Urinary bladder (tissue), 4 donors: ENCODE results near the gene RASL11A. TPM values are rescaled to one million over a fixed set of nuclear protein-coding genes. Genes with fewer than 3 reads are reported as not detected.
"Not testable (repeated sequence)": the region's sequence is repeated elsewhere in the genome, so short reads cannot be mapped to it uniquely, and the experiment has no call there.

Experiments
- DNase-seq: peaks from one replicate; pipeline ENCODE4 v3.0.0-alpha.2; 2015; ENCODE audit errors: extremely low spot score
- H3K27ac ChIP-seq: one replicate; pipeline ENCODE4 v1.5.1; 2013; ENCODE audit warnings: low read depth, mild to moderate bottlenecking, moderate library complexity
- H3K36me3 ChIP-seq: one replicate; pipeline ENCODE4 v1.6.1; 2013; ENCODE audit warnings: mild to moderate bottlenecking, moderate library complexity; ENCODE audit not compliant: insufficient read depth
- H3K4me1 ChIP-seq: one replicate; pipeline ENCODE4 v1.6.1; 2013; ENCODE audit warnings: mild to moderate bottlenecking, moderate library complexity; ENCODE audit not compliant: insufficient read depth
- H3K4me3 ChIP-seq: one replicate; pipeline ENCODE4 v1.5.1; 2013; ENCODE audit warnings: low read depth, low read length
- WGBS: extraction: QIAGEN DNeasy Blood & Tissue Kit; methylation state at CpG from one replicate; pipeline ENCODE4 v1.1.7; 2013; 5-methylcytosine and 5-hydroxymethylcytosine counted together
- polyA plus RNA-seq: library from polyadenylated mRNA; stranded (reverse); fragments of 200-250 nt; gene quantifications from one replicate; pipeline ENCODE4 v1.2.3, GENCODE V29; 2013
- total RNA-seq: library from RNA; depleted of rRNA; stranded (reverse); fragments of >200 nt; gene quantifications from one replicate; pipeline ENCODE4 v1.2.3, GENCODE V29; 2014
- donor health status: healthy with polysubstance abuse.
- donor health status: healthy.

RASL11A gene
- total and polyA plus RNA-seq, 2 donors = 8.8 to 44.4 TPM

DNA sequence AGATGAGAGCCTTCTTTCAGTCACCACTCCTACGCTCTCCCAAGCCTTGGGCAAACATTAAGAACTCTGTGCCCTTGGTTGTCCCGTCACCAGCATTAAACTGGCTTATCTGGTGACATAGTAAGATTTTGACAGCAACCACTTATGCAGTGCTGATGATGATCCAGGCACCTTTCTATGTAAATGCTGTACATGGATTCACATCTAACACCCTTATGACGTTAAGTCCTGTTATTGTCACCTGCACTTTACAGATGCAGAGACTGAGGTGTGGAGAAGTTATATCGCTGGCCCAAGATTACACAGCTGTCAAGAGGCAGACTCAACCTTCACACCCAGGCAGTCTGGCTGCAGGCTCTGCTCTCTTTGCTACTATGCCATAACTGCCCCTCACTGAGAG lies 25.0 kb downstream of the RASL11A start:
- DNase-seq = no peak
- Histone ChIP-seq H3K36me3 (no peaks in the 10 kb centered on the region), H3K4me3 (no peak overlapping the region), H3K27ac (no peak overlapping the region), H3K4me1 (no peaks in the 10 kb centered on the region)
- 79% methylated on average over 4 of the region's 4 CpGs for WGBS

GRCh38 chr13:27296496-27296895 lies 25.9 kb downstream of the RASL11A start:
- WGBS = 83% methylated on average over 8 of the region's 8 CpGs
- Histone ChIP-seq H3K4me1 (no peaks in the 10 kb centered on the region), H3K27ac (no peak overlapping the region), H3K36me3 (no peaks in the 10 kb centered on the region), H3K4me3 (no peak overlapping the region)
- DNase-seq = no peak

- Histone ChIP-seq H3K36me3 (no peaks in the 10 kb centered on the region), H3K4me3 (no peak overlapping the region), H3K4me1 (no peaks in the 10 kb centered on the region), H3K27ac (no peak overlapping the region)
- no peak for DNase-seq
- 70% methylated on average over 5 of the region's 5 CpGs for WGBS
Observed at GRCh38 chr13:27298849-27299248, 28.2 kb downstream of the RASL11A start.

DNA sequence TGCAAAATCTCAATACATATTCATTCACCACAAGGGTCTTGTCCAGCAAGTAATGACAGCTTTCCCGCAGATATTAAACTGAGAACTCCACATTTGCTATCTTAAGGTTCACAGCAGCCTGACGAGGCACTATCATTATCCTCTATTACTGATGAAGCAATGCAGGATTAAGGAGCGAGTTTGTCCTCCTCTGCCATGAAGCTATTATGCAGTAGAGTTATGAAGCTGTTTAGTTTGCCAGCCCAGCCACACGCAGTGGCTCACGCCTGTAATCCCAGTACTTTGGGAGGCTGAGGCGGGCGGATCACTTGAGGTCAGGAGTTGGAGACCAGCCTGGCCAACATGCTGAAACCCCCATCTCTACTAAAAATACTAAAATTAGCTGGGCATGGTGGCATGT lies 29.8 kb downstream of the RASL11A start:
- H3K4me3 ChIP-seq, H3K36me3 ChIP-seq, DNase-seq, H3K4me1 ChIP-seq, H3K27ac ChIP-seq: not testable (repeated sequence)
- WGBS = 76% methylated on average over 7 of the region's 7 CpGs

DNA sequence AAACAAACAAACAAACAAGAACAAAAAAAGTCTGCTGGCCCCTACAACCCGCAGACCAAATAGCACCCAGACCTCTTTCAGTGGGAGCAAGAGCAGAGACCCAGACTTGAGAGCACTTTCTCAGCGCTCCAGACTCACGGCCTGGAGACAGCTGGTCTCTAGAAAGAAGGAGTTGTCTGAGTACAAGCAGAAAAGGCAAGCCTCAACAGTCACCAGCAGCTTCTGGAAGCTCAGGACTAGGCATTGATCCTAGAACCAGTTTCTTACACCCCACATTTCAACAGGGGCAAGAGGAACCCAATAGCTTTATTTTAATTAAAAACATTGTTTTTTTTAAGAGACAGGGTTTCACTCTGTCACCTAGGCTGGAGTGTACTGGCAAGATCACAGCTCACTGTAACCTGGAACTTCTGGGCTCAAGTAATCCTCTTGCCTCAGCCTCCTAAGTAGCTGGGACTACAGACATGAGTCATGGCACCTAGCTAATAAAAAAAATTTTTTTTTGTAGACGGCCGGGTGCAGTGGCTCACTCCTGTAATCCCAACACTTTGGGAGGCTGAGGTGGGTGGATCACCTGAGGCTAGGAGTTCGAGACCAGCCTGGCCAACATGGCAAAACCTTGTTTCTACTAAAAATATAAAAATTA lies 30.4 kb downstream of the RASL11A start:
- no peak overlapping the region for H3K4me3 ChIP-seq
- WGBS = 78% methylated on average over 6 of the region's 6 CpGs

DNA sequence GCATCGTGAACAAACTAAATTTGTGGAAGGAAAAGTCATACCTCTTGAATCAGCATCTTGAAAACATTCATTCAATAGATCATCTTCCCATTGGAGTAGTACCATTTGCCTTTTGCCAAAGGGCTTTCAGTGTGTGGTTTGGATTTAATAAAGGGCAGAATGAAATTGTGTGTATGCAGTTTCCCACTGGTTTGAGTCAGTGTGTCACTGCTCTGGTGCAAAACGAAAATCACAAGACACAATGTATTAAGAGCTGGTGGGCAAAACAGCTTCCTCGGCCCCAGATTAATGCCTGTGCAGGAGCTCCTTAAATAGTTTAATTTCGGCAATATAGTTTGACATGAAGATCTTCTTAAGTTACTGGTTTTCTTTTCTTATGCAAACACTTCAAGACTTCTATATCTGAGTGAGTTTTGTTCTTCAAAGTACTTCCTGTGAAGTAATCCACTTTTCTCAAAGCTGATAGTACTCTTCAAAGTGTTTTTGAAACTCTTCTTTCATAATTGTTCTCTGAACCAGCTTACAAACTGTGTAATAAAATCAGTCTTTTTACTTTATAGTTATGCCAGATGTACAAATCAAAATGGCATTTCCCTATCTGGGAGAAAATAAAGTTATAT lies 32.1 kb downstream of the RASL11A start:
- WGBS = 53% methylated on average over 4 of the region's 4 CpGs
- Histone ChIP-seq H3K4me1 (no peaks in the 10 kb centered on the region), H3K4me3 (no peak overlapping the region), H3K27ac (no peak overlapping the region), H3K36me3 (no peaks in the 10 kb centered on the region)
- DNase-seq = no peak

More for the DNA sequence above, 30.4 kb downstream of the RASL11A start:
- H3K27ac ChIP-seq = no peak overlapping the region
- no peaks in the 10 kb centered on the region for H3K36me3 ChIP-seq
- no peaks in the 10 kb centered on the region for H3K4me1 ChIP-seq
- DNase-seq = no peak

GRCh38 chr13:27304099-27304498 lies 33.5 kb downstream of the RASL11A start:
- Histone ChIP-seq H3K4me3 (no peak overlapping the region), H3K36me3 (no peaks in the 10 kb centered on the region), H3K4me1 (no peaks in the 10 kb centered on the region), H3K27ac (no peak overlapping the region)
- WGBS = 95% methylated on average over 4 of the region's 4 CpGs
- DNase-seq = no peak

- no peak for DNase-seq
- 67% methylated on average over 2 of the region's 2 CpGs for WGBS
- Histone ChIP-seq H3K36me3 (no peaks in the 10 kb centered on the region), H3K4me1 (no peaks in the 10 kb centered on the region), H3K4me3 (no peak overlapping the region), H3K27ac (no peak overlapping the region)
Observed at GRCh38 chr13:27304611-27305010, 34.0 kb downstream of the RASL11A start.

DNA sequence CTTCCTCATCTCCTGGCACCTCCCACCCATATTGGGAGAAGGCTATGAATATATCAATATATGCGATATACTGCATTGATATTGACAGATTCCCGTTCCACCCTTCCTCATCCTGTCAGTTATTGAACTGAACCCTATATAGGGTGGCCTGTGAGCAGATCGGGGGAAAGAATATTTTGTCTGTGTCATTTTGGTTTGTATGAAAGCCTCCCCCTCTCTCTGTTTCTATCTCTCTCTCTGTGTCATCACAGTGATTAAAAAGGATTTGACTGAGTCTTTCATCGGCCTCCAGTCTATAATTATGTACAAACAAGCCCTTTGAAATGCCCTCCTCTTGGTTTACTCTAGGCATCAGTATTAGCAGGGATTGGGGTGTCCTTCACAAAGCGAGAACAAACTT lies 35.7 kb downstream of the RASL11A start:
- DNase-seq = no peak
- WGBS = 77% methylated on average over 5 of the region's 5 CpGs
- Histone ChIP-seq H3K36me3 (no peaks in the 10 kb centered on the region), H3K4me3 (no peak overlapping the region), H3K4me1 (no peaks in the 10 kb centered on the region), H3K27ac (no peak overlapping the region)

DNA sequence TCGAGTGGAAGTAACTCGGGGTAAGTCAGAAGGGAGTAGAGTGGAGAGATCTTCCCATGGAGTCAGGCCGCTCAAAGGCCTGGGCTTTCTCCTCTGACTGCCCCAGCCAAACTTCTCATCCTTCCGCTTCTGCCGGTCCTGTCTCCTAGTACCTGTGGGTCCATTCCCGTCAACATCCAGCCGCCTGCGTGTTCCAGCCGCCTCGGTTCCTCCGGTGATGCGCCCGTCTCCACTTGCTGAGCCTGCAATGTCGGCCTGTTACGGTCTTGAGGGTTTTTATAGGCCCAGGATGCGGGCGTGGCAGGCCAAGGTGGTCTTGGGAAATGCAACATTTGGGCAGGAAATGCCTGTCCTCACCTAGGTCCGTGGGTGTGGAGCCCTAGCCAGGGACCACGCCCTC lies 38.3 kb downstream of the RASL11A start:
- WGBS = 87% methylated on average over 19 of the region's 19 CpGs

DNA sequence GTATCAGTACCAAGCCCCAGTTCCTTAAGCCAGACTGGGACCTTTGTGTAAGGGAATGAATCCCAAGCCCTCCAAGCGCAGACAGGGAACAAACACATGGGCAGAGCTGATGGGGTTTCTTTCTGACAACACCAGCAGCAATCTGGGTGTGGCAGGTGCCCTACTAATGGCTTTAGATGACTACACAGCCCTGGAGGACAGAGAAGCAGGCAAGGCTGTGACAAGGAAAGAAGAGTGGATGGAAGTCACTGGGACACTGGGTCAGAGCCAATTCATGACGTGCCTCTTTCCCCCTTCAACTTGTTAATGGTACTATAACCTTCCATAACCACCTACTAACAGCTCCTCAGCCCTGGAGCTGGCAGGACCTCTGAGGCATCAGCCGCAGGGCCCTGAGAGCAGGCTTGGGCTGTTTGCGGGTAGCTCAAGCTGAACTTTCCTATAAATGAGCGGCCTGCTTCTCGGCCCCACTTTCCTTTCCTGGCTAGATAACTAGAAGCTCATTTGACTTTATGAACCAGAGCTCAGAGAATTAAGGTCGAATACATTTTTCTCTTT lies 38.9 kb downstream of the RASL11A start:
- 68% methylated on average over 7 of the region's 7 CpGs for WGBS
- Histone ChIP-seq H3K4me3 (no peak overlapping the region), H3K36me3 (no peaks in the 10 kb centered on the region), H3K27ac (no peak overlapping the region), H3K4me1 (no peaks in the 10 kb centered on the region)
- DNase-seq = no peak

More for the DNA sequence above, 38.3 kb downstream of the RASL11A start:
- no peak for DNase-seq
- H3K36me3 ChIP-seq = no peaks in the 10 kb centered on the region
- H3K27ac ChIP-seq = no peak overlapping the region
- no peak overlapping the region for H3K4me3 ChIP-seq
- H3K4me1 ChIP-seq = no peaks in the 10 kb centered on the region

GRCh38 chr13:27309967-27310598 lies 39.5 kb downstream of the RASL11A start:
- 80% methylated on average over 9 of the region's 9 CpGs for WGBS
- DNase-seq = no peak
- Histone ChIP-seq H3K36me3 (no peaks in the 10 kb centered on the region), H3K4me3 (no peak overlapping the region), H3K27ac (no peak overlapping the region), H3K4me1 (no peaks in the 10 kb centered on the region)

DNA sequence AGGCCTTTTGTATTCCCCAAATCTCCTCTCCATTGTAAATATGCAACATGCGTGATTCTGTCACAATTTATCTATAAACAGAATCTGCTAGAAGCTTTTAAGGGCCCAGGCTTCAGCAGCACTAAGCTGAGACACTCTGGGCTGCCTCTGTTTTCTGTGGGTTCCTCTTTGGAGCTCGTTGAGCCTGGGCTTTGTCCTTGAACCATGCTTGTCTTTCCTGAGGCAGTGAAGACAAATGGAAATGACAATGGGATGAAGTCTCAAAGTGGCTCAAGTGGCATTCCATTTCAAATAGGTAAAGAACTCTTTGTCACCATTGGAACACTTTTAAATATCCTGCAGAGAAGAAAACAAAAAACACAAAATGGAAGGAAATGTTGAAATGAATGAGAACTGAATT lies 40.3 kb downstream of the RASL11A start:
- WGBS = 41% methylated on average over 2 of the region's 2 CpGs
- Histone ChIP-seq H3K36me3 (no peaks in the 10 kb centered on the region), H3K27ac (no peak overlapping the region), H3K4me3 (no peak overlapping the region), H3K4me1 (no peaks in the 10 kb centered on the region)
- no peak for DNase-seq
